GM10266 (cell line): ENCODE measurements around the gene NRXN3.

Source experiments
- DNase-seq: peaks from one replicate; pipeline ENCODE4 v3.0.0; 2012; ENCODE audit errors: extremely low spot score
- TF ChIP-seq, protein P1 (sequence below): IDR thresholded peaks from 2 replicates; pipeline ENCODE4 v1.5.1; 2012; ENCODE audit warnings: mild to moderate bottlenecking, low read depth; ENCODE audit not compliant: control insufficient read depth, insufficient read depth; ENCODE audit errors: missing control alignments

NRXN3 gene

DNA sequence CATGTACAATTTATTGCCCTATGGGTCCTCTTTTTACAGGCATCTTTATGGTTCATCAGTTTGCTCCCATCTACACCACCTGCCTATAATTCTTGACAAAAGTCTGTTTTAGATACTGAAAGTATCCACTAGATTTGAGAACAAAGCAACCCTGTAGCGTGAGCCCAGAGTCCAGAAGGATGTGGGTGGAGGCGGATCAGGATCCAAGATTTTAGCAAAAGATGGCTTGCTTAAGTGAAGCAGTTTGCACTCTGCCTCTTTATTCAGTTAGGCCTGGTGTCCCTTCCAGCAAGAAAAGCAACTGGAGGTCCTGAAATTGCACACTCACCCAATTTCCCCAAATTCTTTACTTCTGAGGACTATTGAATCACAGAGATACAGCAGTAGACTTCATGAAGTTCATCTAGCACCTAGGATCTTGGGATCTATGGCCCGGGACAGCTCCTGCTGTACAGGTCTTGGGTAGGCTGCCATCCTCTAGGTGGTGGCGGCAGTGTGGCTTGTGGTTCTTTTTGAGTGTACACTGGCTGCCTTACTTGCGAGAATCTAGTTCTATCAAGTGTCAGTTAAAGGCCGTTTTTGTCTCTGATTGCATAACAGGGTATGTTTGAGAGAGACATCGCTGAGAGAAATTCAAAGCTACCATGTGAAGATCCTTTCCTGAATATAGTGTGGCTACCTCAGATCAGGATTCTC lies 873.2 kb downstream of the NRXN3 start:
- TF ChIP-seq, protein P1, sequence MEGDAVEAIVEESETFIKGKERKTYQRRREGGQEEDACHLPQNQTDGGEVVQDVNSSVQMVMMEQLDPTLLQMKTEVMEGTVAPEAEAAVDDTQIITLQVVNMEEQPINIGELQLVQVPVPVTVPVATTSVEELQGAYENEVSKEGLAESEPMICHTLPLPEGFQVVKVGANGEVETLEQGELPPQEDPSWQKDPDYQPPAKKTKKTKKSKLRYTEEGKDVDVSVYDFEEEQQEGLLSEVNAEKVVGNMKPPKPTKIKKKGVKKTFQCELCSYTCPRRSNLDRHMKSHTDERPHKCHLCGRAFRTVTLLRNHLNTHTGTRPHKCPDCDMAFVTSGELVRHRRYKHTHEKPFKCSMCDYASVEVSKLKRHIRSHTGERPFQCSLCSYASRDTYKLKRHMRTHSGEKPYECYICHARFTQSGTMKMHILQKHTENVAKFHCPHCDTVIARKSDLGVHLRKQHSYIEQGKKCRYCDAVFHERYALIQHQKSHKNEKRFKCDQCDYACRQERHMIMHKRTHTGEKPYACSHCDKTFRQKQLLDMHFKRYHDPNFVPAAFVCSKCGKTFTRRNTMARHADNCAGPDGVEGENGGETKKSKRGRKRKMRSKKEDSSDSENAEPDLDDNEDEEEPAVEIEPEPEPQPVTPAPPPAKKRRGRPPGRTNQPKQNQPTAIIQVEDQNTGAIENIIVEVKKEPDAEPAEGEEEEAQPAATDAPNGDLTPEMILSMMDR = no peak
- no peak for DNase-seq

DNA sequence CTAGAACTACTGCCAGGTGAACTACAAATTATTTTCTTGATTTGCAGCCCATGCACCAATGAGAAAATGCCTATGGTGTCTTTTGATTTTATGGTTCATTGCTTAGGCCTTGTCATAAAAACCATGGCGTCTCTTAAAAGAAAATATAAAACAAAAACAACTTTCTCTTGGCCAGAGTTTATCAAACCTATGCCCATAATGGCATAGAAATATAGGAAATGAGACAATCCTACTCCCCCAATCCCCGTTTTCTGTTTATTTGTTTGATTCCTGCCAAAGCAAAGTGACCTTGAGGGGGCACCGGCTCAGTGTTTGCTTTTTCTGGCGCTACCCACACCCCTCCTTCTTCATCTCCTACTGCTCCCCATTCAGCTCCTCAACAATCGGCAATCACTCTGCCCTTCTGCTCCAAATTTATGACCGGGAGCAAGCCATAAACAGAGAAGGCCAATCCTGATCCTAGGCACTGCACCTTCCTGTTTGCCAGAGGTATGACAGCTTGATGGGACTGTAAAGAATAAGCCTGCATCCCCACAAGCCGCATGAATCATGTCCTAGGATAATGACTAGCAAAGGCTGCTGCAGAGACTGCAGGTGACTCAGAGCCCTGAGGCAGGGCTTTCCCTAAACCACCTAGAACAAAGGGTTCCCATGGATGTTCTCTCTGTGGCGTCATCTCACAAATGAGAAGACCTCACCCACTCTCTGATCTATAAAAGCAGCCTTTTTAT lies 874.9 kb downstream of the NRXN3 start:
- DNase-seq = no peak
- TF ChIP-seq, protein P1 = no peak

- TF ChIP-seq, protein P1 = no peak
- DNase-seq = no peak
Observed at GRCh38 chr14:79050787-79051727, 880.9 kb downstream of the NRXN3 start.

DNA sequence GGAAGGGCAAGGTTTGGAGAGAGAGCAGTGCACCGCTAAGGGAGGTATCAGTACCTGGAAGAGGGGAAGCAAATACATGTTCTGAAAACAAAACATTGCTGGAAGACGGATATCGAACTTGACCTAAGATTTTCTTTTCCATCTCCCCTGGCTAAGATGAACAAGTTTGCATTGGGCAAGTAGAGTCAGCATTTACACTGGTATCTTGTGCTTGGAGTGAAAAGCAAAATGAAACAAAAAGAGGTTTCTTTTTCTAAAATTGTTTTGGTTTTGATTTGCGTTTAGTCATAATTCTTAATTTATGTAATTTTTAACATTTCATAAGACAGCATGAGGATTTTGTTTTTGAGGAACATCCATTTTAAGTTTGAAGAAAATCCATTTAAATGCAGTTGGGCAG lies 881.6 kb downstream of the NRXN3 start:
- TF ChIP-seq, protein P1 = no peak
- no peak for DNase-seq

GRCh38 chr14:79056879-79057278 lies 886.7 kb downstream of the NRXN3 start:
- TF ChIP-seq, protein P1 = no peak
- no peak for DNase-seq

DNA sequence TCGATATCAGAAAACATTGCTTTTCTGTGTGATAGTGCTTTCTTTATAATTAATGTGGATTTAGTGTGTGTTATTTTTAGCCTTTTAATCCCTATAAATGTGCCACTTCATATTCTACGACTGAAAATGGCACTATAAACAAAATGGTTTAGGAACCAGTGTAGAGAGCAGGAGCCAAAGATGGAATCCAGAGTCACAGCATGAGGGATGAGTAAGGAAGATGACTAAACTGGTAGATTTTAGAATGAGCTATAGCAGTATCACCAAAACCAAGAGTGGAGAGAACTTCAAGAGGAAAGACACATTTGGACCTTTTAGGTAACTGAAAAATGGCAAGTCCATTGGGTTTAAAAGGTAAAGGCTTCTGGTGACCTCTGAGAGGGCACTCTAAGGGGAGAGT lies 887.2 kb downstream of the NRXN3 start:
- TF ChIP-seq, protein P1 = no peak
- no peak for DNase-seq
